ENCODE data around the gene NUP50.
"Not testable (repeated sequence)": the region's sequence is repeated elsewhere in the genome, so short reads cannot be mapped to it uniquely, and the experiment has no call there.

NUP50 gene

GRCh38 chr22:45163099-45163450 lies 650 bp upstream of the NUP50 start:
- DNase-seq: no peak

DNA sequence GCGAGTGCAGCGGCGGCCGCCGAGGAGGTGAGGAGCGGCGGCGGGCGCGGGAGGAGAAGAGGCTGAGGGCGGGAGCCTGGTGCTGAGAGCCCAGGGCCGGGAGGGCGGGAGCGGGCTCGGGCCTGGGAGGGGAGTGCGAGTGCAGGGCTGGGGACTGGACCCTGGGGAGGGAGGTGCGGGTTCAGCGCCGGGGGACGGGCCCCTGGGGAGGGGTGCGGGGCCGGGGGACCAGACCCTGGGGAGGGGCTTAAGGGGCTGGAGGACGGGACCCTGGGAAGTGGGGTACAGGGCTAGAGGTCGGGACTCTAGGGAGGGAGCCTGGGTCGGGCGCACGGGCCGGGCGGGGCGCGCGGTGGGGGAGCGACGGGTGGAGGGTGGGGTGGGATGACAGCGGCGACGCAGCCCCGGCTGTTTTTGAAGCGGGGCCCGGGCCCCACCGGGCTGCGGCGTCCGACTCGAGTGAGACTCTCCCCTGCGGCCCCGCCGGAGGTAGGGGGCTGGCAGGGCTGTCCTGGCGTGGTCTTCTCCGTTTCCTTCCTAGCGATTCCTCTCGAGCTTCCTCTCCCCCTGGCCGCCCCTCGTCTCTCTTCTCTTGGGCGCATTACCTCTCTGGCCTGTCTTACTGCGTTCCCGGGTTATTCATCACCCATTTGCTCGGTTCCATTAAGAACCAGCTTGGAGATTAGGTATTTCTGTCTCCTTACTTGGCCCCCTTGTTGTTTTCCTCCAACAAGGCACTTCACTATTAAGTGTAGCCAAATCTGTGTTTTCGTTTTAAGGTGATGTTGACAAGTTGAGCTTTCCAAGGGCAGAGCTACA lies 754 bp downstream of the NUP50 start:
- no peak for DNase-seq

GRCh38 chr22:45166932-45167331 lies 3.2 kb downstream of the NUP50 start:
- DNase-seq: no peak

DNA sequence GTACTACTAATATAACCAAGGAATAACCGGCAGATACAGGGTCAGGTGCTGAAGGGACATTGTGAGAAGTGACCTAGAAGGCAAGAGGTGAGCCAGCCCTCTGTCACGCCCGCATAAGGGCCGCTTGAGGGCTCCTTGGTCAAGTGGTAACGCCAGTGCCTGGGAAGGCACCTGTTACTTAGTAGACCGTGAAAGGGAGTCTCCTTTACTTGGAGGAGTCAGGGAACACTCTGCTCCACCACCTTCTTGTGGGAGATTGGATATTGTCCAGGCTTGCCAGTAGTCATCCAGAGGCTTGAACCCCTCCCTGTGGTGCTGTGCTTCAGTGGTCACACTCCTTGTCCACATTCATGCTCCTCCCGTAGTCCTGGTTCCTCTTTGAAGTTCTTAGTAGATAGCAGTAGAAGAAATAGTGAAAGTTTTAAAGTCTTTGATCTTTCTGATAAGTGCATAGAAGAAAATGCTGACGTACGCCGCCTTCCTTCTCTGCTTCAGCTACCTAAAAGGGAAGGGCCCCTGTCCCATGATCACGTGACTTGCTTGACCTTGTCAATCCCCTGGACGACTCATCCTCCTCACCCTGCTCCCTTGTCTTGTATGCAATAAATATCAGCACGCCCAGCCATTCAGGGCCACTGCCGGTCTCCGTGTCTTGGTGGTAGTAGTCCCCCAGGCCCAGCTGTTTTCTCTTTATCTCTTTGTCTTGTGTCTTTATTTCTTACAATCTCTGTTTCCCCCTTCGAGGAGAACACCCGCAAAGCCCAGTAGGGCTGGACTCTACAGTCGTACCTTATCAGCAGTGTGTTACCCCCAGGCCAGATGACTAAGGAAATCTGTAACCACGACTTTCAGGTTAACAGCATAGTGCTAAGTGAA lies 6.1 kb downstream of the NUP50 start:
- DNase-seq: no peak

DNA sequence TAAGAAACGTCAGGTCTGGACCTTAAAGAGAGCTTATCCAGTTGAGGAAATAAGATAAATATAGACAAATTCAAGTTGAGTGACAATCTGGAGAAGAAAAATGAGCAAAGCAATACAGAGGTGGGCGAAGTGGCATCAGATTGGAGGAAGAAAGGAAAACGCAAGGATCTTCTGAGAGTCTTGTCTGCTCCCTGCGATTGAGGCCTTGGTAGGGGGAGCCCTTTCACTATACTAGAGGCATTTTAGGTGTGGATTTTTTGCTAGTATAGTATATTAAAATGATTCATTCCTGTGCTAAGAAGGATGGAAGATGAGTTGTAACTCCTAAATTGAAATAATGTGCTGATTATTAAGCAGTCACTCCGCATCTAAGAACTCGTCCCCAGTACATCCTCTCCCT lies 8.1 kb downstream of the NUP50 start:
- DNase-seq: no peak

GRCh38 chr22:45172881-45173585 lies 9.3 kb downstream of the NUP50 start:
- no peak for DNase-seq

DNA sequence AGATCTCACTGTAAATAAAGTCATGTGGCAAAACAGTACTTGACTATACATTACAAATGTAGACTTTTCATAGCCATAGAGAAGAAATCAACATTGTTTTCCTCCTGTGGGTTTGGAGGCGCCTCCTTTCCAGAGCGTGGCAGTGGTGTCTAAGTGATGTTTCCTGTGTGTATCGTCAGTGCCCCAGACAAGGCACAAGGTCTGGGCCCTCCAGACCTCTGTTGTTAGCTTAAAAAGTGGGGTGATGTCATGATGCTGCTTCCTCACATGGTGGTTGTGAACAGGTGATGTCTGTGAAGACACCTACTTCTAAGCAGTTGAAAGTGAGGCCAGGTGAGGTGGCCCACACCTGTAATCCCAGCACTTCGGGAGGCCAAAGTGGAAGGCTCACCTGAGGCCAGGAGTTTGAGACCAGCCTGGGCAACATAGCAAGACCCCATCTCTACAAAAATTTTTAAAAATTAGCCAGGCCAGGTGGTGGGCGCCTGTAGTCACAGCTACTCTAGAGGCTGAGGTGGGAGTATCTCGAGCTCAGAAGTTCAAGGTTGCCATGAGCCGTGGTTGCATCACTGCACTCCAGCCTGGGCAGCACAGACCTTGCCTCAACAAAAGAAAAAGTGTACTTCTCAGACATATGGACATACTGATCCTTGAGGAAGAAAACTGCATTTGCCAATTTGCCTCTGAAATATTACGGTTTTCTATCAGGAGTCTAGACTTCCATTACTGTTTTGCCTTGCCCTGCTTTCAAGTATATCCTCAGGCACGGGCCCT lies 15.7 kb downstream of the NUP50 start:
- no peak for DNase-seq

- no peak for DNase-seq
Measured at GRCh38 chr22:45180146-45180679, 16.5 kb downstream of the NUP50 start.

GRCh38 chr22:45181240-45181639 lies 17.5 kb downstream of the NUP50 start:
- no peak for DNase-seq

GRCh38 chr22:45181766-45182165 lies 18.0 kb downstream of the NUP50 start:
- DNase-seq: no peak

DNA sequence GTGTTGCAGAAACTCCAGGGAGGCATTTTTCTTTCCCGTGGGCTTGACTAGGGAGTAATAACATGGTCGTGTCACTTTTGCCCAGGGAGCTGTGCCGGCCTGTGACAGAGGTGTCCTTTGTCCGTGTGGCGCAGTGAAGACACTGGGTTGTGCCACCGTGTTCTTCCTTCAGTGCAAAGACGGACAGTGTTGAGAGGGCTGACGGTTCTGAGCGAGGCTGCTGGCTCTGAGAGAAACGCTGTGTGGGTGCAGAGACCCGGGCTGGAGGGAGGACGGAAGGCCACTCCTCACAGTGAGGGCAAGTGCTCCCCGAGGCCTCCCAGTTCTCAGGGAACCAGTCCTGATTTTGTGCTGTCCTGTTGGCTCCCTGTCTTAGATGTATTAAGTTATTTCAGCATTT lies 20.2 kb downstream of the NUP50 start:
- DNase-seq: no peak

DNA sequence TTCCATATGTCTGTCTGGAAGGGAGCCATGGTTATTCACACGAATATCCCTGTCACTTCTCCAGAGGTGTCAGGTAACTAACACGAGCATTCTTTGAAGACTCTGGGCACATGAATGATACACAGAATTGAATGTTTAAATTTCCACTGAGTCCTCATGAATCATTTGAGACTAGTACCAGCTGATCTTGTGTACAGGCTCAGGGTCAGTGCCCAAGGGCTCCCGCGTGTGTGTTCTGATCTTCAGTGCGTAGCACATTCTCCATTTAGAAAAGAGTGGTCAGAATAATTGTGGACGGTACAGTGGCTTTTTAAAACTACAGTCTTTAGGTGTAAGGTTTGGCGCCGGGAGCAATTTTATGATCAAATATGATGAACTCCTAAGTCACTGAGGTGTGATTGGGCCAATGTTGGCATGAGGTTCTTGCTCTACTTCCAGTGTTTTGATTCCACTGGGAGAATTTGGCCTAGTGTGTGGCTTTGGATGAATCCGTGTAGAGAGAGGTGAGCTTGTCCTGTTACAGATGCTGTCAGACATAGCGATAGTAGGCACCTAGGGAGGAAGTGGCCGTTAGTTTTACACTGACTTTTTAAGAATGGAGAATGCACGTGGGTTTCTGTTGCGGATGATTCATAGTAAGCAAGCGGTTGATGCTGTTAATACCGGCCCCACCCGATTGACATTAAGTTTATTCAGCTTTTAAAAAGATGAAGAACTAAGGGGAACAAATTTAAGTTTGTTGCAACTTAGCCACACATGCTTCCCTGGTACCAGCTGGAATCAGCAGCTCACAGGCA lies 22.2 kb downstream of the NUP50 start:
- DNase-seq: no peak

DNA sequence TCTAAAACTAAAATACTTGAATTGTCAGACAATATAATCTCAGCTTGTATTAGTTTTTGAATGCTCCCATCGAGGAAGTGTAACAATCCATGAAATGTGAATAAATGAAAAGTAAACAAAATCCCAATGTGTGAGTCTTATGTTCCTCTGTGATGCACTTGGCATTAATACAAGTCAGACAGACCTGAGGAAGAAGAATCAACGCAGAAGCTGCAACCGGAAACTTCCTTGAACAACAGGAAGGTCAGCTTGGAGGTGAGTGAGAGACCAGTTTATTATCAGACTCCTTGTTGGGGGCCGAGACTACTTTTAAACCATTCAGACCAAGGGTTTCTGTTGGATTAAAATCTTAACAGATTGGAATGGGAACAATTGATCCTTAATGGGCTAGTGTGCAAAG lies 24.2 kb downstream of the NUP50 start:
- no peak for DNase-seq

- DNase-seq: no peak
Measured at GRCh38 chr22:45188779-45189178, 25.1 kb downstream of the NUP50 start.

DNA sequence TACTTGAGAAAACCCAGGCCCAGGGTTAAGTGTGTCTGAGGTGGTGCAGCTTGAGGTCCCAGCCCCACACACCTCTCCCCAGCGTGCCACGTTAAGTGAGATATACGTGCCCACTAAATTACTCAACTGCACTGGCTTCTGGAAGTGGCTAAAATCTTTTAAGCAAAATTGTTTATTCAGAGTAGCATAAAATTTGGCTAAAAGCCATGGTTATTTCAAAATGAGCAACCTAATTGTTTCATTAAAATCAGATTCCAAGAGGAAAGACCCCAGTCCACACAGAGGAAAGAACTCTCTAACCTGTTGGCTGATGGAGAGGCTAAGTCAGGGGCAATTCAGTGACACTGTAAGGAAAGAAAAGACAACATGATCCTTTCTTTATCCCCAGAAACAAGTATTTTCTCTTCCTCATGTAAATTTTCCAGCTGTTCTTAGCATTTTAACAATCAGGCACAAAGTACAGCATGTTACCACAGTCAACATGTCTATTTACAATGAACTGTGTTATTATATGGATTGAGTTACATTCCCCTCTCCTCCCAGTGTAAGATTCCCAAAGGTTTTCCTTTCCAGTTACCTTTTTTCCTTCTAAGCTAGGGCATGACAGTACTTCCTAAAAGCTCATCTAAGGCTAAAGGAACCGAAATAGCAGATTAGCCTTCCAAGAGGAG lies 26.6 kb downstream of the NUP50 start:
- DNase-seq: no peak

GRCh38 chr22:45191746-45192145 lies 28.0 kb downstream of the NUP50 start:
- not testable (repeated sequence) for DNase-seq

DNA sequence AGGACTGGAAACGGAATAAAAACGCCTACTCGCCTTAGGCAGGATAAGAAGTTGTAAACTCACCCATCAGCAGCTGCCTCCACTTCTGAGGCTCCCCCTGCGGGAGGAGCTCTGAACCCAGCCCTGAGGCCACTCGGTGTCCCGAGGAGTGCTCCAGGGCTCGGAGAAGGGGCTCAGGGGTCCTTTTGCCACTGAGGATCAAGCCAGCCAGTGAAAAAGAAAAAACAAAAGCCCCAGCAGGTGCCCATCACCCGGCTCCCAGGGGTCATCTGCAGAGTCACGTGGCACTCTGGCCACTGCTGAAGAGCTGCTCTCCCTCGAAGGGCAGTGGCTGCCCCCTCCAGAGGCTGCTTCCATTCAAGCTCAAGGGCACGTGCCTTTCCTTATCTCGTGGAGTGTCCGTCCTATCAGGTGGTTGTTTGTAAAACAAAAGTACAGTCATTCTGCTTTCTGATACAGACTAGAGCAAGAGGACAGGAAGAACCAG lies 29.0 kb downstream of the NUP50 start:
- DNase-seq: no peak

DNA sequence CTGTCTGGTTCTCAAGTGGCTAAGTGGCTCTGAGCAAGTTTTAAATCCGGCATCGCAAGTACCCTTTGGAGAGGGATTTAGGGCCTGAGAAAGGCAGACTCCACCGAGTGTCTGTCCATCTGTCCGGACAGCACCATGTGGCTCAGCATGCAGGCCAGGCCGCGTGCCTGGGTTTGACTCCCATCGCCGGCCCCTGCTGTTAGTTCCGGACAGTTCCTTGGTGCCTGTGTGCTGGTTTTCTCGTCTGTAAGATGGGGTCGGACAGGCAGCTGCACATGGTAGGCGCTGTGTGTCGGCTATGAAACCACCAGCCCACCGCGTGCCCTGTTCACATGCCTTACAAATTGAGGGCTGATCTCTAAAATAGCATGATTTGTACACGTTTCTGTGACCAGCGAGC lies 31.0 kb downstream of the NUP50 start:
- DNase-seq: no peak

DNA sequence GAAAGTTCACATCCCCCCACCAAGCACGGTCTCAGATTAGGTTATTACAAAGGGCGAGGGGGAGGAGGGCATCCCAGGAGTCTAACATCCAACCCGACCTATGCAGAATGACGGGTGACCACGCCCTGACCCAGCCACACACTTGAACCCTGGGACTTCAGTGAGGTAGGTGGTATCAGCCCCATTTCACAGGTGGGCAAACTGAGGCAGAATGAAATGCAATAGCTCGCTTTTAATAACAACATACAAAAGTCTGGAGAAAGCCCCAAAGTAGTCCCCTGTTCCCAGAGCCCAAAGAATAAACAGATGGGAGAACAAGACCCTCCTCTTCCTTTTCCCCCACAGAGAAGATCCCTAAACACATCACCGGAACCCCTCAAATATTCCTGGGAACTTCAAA lies 31.9 kb downstream of the NUP50 start:
- DNase-seq: no peak

GRCh38 chr22:45196308-45196707 lies 32.6 kb downstream of the NUP50 start:
- DNase-seq: no peak

Data from DMS153 (cell line).